Naive B cell (primary cell): ENCODE data around the gene MKS1. TPM values are rescaled to one million over a fixed set of nuclear protein-coding genes. Genes with fewer than 3 reads are reported as not detected.

Experiments
- ATAC-seq, 2 donors: fragments of 150-1000 bp; cut with Tn5 transposase; 2 replicates each; pipeline ENCODE4 v1.10.0; 2021; ENCODE audit warnings: low read depth in 2 of 2, mild to moderate bottlenecking in 2 of 2, moderate library complexity in 2 of 2
- DNase-seq: peaks from one replicate; pipeline ENCODE4 v3.0.0; 2022
- H3K27ac Mint-ChIP-seq, 6 donors: one replicate each; pipeline ENCODE4 v1.8.0; 2020 to 2022; ENCODE audit warnings: mild to moderate bottlenecking in 6 of 6, mixed read lengths in 6 of 6, moderate library complexity in 5 of 6, inconsistent platforms in 2 of 6
- H3K27me3 Mint-ChIP-seq, 3 donors: one replicate each; pipeline ENCODE4 v1.8.0; 2021 to 2022; ENCODE audit warnings: mixed read lengths in 3 of 3, mild to moderate bottlenecking in 1 of 3
- H3K36me3 Mint-ChIP-seq, 2 donors: one replicate each; pipeline ENCODE4 v1.8.0; 2020 to 2022; ENCODE audit warnings: mixed read lengths in 2 of 2, inconsistent platforms in 1 of 2, mild to moderate bottlenecking in 1 of 2
- H3K4me1 Mint-ChIP-seq, 3 donors: one replicate each; pipeline ENCODE4 v1.8.0; 2020 to 2022; ENCODE audit warnings: mixed read lengths in 3 of 3, inconsistent platforms in 1 of 3, mild to moderate bottlenecking in 1 of 3, moderate library complexity in 1 of 3
- H3K4me3 Mint-ChIP-seq, 8 donors: one replicate each; pipeline ENCODE4 v1.8.0; 2020 to 2022; ENCODE audit warnings: mild to moderate bottlenecking in 8 of 8, mixed read lengths in 8 of 8, moderate library complexity in 8 of 8, inconsistent platforms in 2 of 8
- H3K9me3 Mint-ChIP-seq, 7 donors: one replicate each; pipeline ENCODE4 v1.8.0; 2020 to 2022; ENCODE audit warnings: mixed read lengths in 7 of 7, mild to moderate bottlenecking in 5 of 7, inconsistent platforms in 2 of 7, moderate library complexity in 1 of 7
- polyA plus RNA-seq, 6 donors: library from polyadenylated mRNA; unstranded; fragments of 300-500 nt; fragmentation: Illumina TruSeq; gene quantifications; one replicate each; pipeline ENCODE4 v1.2.3, GENCODE V29; 2021; ENCODE audit warnings: low read depth in 6 of 6

Gene MKS1
- polyA plus RNA-seq, 6 donors from 2014 or later: 2.1 to 7.0 (median 3.7) TPM

- DNase-seq (no peak), ATAC-seq (no peak)
- H3K4me3 Mint-ChIP-seq: no peak overlapping the region
- peaks cover 18 to 36% (median 26%) of the 10 kb centered on the region in 3 donors for H3K27me3 Mint-ChIP-seq
- no peaks in the 10 kb centered on the region for H3K9me3 Mint-ChIP-seq
- peaks cover 17 to 27% (median 18%) of the 10 kb centered on the region in 3 donors for H3K4me1 Mint-ChIP-seq
- H3K27ac Mint-ChIP-seq: no peak overlapping the region
- no peaks in the 10 kb centered on the region for H3K36me3 Mint-ChIP-seq
Observed at GRCh38 chr17:58235821-58236220, 16.8 kb upstream of the MKS1 start.

GRCh38 chr17:58234512-58234911 is 15.5 kb upstream of the MKS1 start:
- Mint-ChIP-seq H3K27me3 (peaks cover 9 to 23% (median 13%) of the 10 kb centered on the region in 3 donors), H3K9me3 (no peaks in the 10 kb centered on the region), H3K4me1 (peaks cover 17 to 27% (median 18%) of the 10 kb centered on the region in 3 donors), H3K27ac (peak overlapping the region in 1 of 6 donors; percentile 21), H3K36me3 (no peaks in the 10 kb centered on the region), H3K4me3 (no peak overlapping the region)
- DNase-seq: no peak
- ATAC-seq: no peak

- Mint-ChIP-seq H3K4me1 (peaks cover 17 to 27% (median 18%) of the 10 kb centered on the region in 3 donors), H3K27me3 (peaks cover 4 to 22% (median 9%) of the 10 kb centered on the region in 3 donors), H3K9me3 (no peaks in the 10 kb centered on the region), H3K36me3 (no peaks in the 10 kb centered on the region), H3K4me3 (peak overlapping the region in 4 of 8 donors; percentile 32 to 52 (median 46)), H3K27ac (peak overlapping the region in 1 of 6 donors; percentile 43)
- ATAC-seq: peak; percentile 98
- DNase-seq: peak; percentile 54
Observed at GRCh38 chr17:58233543-58233942, 14.5 kb upstream of the MKS1 start.

GRCh38 chr17:58232707-58233156 is 13.7 kb upstream of the MKS1 start:
- Mint-ChIP-seq H3K27ac (peak overlapping the region; percentile 9 to 86 (median 68)), H3K27me3 (peaks cover 9 to 28% (median 13%) of the 10 kb centered on the region in 3 donors), H3K36me3 (no peaks in the 10 kb centered on the region), H3K9me3 (no peaks in the 10 kb centered on the region), H3K4me1 (peaks cover 17 to 27% (median 18%) of the 10 kb centered on the region in 3 donors), H3K4me3 (peak overlapping the region in 6 of 8 donors; percentile 25 to 81 (median 32))
- ATAC-seq (peak; percentile 41 to 60), DNase-seq (no peak)

GRCh38 chr17:58231641-58232040 is 12.6 kb upstream of the MKS1 start:
- H3K27ac Mint-ChIP-seq: peak overlapping the region in 4 of 6 donors; percentile 20 to 70 (median 41)
- DNase-seq: no peak
- peaks cover 17 to 27% (median 18%) of the 10 kb centered on the region in 3 donors for H3K4me1 Mint-ChIP-seq
- ATAC-seq: no peak
- peaks cover 17 to 37% (median 19%) of the 10 kb centered on the region in 3 donors for H3K27me3 Mint-ChIP-seq
- H3K36me3 Mint-ChIP-seq: no peaks in the 10 kb centered on the region
- H3K4me3 Mint-ChIP-seq: peak overlapping the region in 5 of 8 donors; percentile 5 to 65 (median 31)
- no peaks in the 10 kb centered on the region for H3K9me3 Mint-ChIP-seq

GRCh38 chr17:58229881-58230280 is 10.8 kb upstream of the MKS1 start:
- no peaks in the 10 kb centered on the region for H3K36me3 Mint-ChIP-seq
- no peaks in the 10 kb centered on the region for H3K9me3 Mint-ChIP-seq
- H3K4me1 Mint-ChIP-seq: peaks cover 17 to 25% (median 18%) of the 10 kb centered on the region in 3 donors
- H3K27me3 Mint-ChIP-seq: peaks cover 19 to 33% (median 22%) of the 10 kb centered on the region in 3 donors
- ATAC-seq: no peak
- no peak overlapping the region for H3K4me3 Mint-ChIP-seq
- no peak for DNase-seq
- no peak overlapping the region for H3K27ac Mint-ChIP-seq

GRCh38 chr17:58229384-58229783 is 10.3 kb upstream of the MKS1 start:
- H3K36me3 Mint-ChIP-seq: no peaks in the 10 kb centered on the region
- ATAC-seq: no peak
- DNase-seq: no peak
- H3K4me1 Mint-ChIP-seq: peaks cover 17 to 25% (median 18%) of the 10 kb centered on the region in 3 donors
- no peaks in the 10 kb centered on the region for H3K9me3 Mint-ChIP-seq
- peaks cover 19 to 37% (median 22%) of the 10 kb centered on the region in 3 donors for H3K27me3 Mint-ChIP-seq
- H3K27ac Mint-ChIP-seq: no peak overlapping the region
- no peak overlapping the region for H3K4me3 Mint-ChIP-seq

- H3K4me3 Mint-ChIP-seq: no peak overlapping the region
- H3K4me1 Mint-ChIP-seq: peaks cover 15 to 19% (median 16%) of the 10 kb centered on the region in 3 donors
- H3K36me3 Mint-ChIP-seq: no peaks in the 10 kb centered on the region
- no peak overlapping the region for H3K27ac Mint-ChIP-seq
- ATAC-seq (no peak), DNase-seq (no peak)
- H3K27me3 Mint-ChIP-seq: peaks cover 19 to 40% (median 21%) of the 10 kb centered on the region in 3 donors
- H3K9me3 Mint-ChIP-seq: no peaks in the 10 kb centered on the region
Observed at GRCh38 chr17:58228679-58229078, 9.6 kb upstream of the MKS1 start.

GRCh38 chr17:58227733-58228132 is 8.7 kb upstream of the MKS1 start:
- DNase-seq: no peak
- Mint-ChIP-seq H3K27ac (no peak overlapping the region), H3K4me1 (peaks cover 8 to 11% (median 9%) of the 10 kb centered on the region in 3 donors), H3K27me3 (peaks cover 18 to 40% (median 19%) of the 10 kb centered on the region in 3 donors), H3K9me3 (no peaks in the 10 kb centered on the region), H3K36me3 (no peaks in the 10 kb centered on the region), H3K4me3 (no peak overlapping the region)
- ATAC-seq: no peak

GRCh38 chr17:58224315-58224714 is 5.3 kb upstream of the MKS1 start:
- DNase-seq: no peak
- Mint-ChIP-seq H3K36me3 (no peaks in the 10 kb centered on the region), H3K4me1 (peaks cover 4 to 9% (median 7%) of the 10 kb centered on the region in 3 donors), H3K9me3 (no peaks in the 10 kb centered on the region), H3K27ac (no peak overlapping the region), H3K27me3 (peaks cover 18 to 39% (median 19%) of the 10 kb centered on the region in 3 donors), H3K4me3 (no peak overlapping the region)
- ATAC-seq: no peak

- peaks cover 15 to 25% (median 15%) of the 10 kb centered on the region in 3 donors for H3K4me1 Mint-ChIP-seq
- no peak for DNase-seq
Observed at GRCh38 chr17:58219789-58220183, 731 bp upstream of the MKS1 start.

GRCh38 chr17:58217766-58218165 is 1.3 kb downstream of the MKS1 start:
- DNase-seq: no peak
- Mint-ChIP-seq H3K27me3 (no peaks in the 10 kb centered on the region), H3K4me1 (peaks cover 15 to 25% (median 15%) of the 10 kb centered on the region in 3 donors), H3K9me3 (no peaks in the 10 kb centered on the region), H3K36me3 (peaks cover 3 to 10% of the 10 kb centered on the region in 2 donors), H3K27ac (peak overlapping the region in 5 of 6 donors; percentile 18 to 96 (median 72)), H3K4me3 (peak overlapping the region in 6 of 8 donors; percentile 17 to 87 (median 50))
- ATAC-seq: no peak

More at GRCh38 chr17:58219789-58220183, 731 bp upstream of the MKS1 start:
- Mint-ChIP-seq H3K4me3 (peak overlapping the region; percentile 86 to 99 (median 96)), H3K27me3 (peaks cover 0 to 7% (median 0%) of the 10 kb centered on the region in 3 donors), H3K9me3 (no peaks in the 10 kb centered on the region), H3K36me3 (no peaks in the 10 kb centered on the region), H3K27ac (peak overlapping the region; percentile 96 to 99 (median 97))
- no peak for ATAC-seq

- H3K27me3 Mint-ChIP-seq: no peaks in the 10 kb centered on the region
- H3K9me3 Mint-ChIP-seq: no peaks in the 10 kb centered on the region
- H3K27ac Mint-ChIP-seq: peak overlapping the region in 3 of 6 donors; percentile 7 to 96 (median 26)
- ATAC-seq (no peak), DNase-seq (no peak)
- H3K36me3 Mint-ChIP-seq: peaks cover 4 to 10% of the 10 kb centered on the region in 2 donors
- H3K4me3 Mint-ChIP-seq: peak overlapping the region in 1 of 8 donors; percentile 49
- H3K4me1 Mint-ChIP-seq: peaks cover 15 to 25% (median 15%) of the 10 kb centered on the region in 3 donors
Observed at GRCh38 chr17:58215685-58216084, 3.4 kb downstream of the MKS1 start.

- DNase-seq (no peak), ATAC-seq (no peak)
- Mint-ChIP-seq H3K9me3 (no peaks in the 10 kb centered on the region), H3K4me1 (no peaks in the 10 kb centered on the region), H3K27me3 (no peaks in the 10 kb centered on the region), H3K4me3 (no peak overlapping the region), H3K36me3 (peaks cover 20 to 24% of the 10 kb centered on the region in 2 donors), H3K27ac (peak overlapping the region in 2 of 6 donors; percentile 33 to 55)
Observed at GRCh38 chr17:58210922-58211321, 8.1 kb downstream of the MKS1 start.
